HG03558 (cell line): ENCODE data around the gene AMZ2.
A peak's percentile ranks its signal among the peaks of the same experiment; 100 is the strongest.

Experiments
- ATAC-seq: cut with Tn5 transposase; IDR thresholded peaks from one replicate; pipeline ENCODE4 v1.9.1; 2021; ENCODE audit warnings: moderate number of reproducible peaks; ENCODE audit not compliant: unreplicated experiment; ENCODE audit errors: extremely low read depth

Gene AMZ2

GRCh38 chr17:68289473-68289872 is 41.6 kb downstream of the AMZ2 start:
- ATAC-seq, result no peak

GRCh38 chr17:68289936-68290267 is 42.1 kb downstream of the AMZ2 start:
- ATAC-seq, result no peak

DNA sequence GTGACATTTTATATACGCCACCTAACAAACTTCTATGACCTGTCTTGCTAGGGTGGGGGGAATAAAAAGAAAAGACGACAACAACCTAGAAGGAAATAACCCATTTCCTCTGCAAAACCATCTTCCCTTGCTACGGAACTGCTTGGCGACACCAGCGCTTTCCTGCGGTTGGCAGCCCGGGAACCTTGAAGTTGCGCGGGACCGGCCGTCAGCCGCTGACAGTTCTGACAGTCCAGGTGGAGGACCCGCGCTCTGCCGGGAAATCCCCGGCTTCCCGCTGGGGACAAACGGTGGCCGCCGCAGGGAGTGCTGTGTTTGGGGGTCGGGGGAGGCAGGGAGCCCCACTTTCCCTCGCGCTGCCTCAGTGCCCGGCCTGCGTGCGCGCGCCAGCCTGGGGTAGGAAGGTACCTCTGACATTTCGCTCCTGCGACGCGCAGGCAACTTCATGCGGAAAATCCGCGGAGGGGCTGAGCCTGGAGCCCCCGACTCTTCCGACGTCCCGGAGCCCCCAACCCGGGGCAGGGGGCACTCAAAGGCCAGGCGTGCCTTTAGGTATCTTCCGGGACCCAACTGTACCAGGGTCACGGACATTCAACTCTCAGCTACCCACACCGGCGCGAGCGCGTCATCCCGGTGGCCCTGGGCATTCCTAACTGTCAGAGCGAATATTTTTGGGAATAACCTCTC is 42.6 kb downstream of the AMZ2 start:
- ATAC-seq, result no peak

- peak; percentile 33 for ATAC-seq
Observed at GRCh38 chr17:68290955-68291835, 43.4 kb downstream of the AMZ2 start, which contains the start of the genes ARSG and SLC16A6. Gene ARSG, plus strand, starts transcription at chr17:68291495. Its CDS starts 15,999 bp downstream, at chr17:68307494. Gene SLC16A6, minus strand, starts transcription at chr17:68291127. Its CDS starts 12,807 bp downstream, at chr17:68278320.

DNA sequence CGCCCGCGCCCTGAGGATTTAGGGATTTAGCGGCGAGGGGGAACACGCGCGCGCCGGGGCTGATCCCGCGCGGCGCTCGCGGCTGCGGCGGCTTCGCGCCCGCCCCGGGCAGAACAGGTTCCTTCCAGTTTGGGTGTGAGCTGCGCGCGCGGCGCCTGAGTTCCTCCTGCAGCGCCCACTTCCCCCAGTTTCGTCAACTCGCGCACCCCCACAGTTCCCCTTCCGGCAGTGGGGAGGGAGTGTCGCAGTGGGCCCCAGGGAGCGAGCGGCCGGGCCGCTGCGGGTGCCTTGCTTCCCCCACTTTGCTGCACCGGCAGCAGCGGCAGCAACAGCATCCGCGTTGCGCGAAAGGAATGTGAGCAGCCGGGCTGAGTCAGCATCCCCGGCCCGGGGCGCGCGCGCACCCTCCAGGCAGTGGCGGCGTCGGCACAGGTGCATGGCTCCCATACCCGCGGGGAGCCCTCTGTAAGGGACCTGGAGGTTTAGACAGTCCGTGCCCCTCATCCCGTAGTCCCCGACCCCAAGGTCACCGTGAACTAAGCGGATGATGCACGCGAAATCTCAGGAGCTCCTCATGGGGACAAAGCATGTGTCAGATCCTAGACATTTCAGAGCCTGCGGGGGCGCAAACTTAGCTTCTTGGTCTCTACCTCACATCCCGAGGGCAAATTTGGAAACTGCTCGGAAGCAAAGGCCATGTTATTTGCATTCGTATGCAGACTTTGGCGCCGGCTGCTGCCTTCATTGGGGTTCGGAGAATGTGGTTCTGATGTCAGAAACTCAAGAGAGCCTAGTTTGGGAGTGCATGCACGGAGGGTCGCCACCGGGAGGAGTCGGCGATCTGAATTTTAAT is 44.2 kb downstream of the AMZ2 start:
- ATAC-seq, result peak; percentile 28

DNA sequence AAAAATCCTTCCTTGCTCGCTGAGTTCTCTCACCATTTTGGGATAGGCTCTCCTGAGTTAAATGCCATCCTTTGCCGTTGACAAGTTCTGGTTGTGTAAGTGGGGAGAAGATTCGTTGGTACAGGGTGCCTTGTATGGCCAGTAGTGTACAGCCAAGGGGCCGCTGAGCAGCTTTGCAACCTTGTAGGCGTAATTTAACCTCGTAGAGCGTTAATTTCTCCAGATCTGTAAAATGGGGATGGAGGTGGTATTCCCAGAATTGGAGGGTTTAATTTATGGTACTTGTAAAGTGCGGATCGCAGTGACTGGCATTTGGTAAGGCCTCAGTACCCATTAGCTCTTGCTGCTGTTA is 44.8 kb downstream of the AMZ2 start:
- no peak for ATAC-seq

DNA sequence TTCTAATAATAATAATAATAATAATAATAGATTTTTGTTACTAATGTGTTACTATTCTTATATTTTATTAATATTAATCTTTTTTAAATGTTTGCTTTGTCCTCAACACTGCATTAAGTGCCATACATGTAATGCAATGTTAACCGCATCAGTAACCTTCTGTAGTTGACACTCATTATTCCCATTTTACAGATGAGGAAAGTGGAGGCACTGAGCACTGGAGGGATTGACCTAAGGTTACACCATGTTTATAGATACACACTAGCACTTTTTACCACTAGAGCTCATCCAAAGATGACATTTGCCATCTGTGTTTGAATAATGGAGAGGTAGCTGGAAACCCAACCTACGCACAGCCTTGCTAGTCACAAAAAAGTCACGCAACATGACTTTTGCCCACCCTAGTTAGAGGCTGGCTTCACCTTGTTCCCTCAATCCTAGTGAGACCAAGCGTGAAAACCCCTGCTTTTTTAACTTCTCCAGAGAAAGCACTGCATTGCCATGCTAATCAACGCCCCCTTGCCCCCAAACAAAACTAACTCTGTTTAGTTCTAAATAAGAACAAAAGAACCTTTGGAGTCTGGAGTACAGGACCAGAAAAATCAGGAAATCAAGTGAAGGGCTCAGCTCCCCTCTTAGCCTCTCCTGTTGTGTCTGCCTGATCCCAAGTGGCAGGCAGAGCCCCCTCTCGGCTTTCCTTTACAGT is 45.8 kb downstream of the AMZ2 start:
- no peak for ATAC-seq

- ATAC-seq, result no peak
Observed at GRCh38 chr17:68294196-68294555, 46.3 kb downstream of the AMZ2 start.

DNA sequence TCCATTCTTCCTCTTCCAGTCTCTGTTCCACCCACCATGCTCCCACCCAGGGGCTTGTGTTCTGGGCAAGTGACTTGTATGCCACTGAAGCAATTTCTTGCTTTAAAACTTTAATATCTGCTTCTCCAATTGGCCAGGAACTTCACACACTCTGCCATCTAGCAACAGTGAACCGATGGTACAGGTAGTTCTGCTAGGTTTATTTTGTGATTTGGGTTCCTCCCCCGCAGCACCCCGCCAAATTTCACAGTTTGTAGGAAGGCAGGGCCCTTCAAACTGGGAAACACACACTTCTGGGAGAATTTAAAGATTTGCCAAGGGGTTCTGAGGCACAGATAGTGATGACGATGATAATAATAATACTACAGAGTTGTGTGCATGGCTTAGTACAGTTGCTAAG is 46.8 kb downstream of the AMZ2 start:
- no peak for ATAC-seq

- no peak for ATAC-seq
Observed at GRCh38 chr17:68295086-68295485, 47.2 kb downstream of the AMZ2 start.

GRCh38 chr17:68296217-68297191 is 48.7 kb downstream of the AMZ2 start:
- ATAC-seq, result no peak

GRCh38 chr17:68297195-68297594 is 49.4 kb downstream of the AMZ2 start:
- no peak for ATAC-seq

GRCh38 chr17:68298601-68299000 is 50.8 kb downstream of the AMZ2 start:
- ATAC-seq, result no peak

DNA sequence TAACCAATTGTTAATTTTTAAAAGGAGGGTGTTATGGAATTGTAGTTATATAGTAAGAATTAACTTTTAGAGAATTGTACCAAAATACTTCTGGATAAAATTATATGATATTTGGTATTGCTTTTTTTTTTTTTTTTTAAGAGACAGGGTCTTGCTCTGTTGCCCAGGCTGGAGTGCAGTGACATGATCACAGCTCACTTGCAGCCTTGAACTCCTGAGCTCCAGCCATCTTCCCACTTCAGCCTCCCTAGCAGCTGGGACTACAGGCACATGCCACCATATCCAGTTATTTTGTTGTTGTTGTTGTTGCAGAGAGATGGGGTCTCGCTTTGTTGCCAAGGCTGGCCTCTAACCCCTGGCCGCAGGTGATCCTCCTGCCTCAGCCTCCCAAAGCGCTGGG is 52.0 kb downstream of the AMZ2 start:
- ATAC-seq, result no peak

GRCh38 chr17:68301438-68301959 is 53.7 kb downstream of the AMZ2 start:
- ATAC-seq, result no peak

DNA sequence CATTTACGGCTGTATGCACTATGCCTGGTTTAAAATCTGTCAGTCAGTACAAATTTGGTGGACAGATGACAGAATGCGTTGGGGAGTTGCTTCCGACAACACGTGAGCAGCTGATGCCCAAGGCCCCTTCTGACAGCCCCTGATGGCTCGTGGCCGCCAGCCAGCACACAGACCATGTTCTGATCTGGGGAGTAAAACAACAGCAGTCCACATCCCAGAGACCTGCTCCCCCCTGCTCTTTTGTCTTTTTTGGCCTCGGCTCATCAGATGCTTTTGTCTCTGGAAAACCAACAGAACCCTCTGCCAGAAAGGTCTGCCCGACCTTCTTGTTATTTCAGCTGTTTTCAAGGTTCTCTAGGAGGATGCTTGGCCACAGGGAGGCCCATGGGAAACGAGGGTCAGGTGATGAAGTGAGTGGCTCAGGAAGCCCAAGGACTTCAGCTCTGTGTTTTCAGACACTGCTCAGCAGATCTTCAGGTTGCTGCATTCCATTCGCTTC is 54.3 kb downstream of the AMZ2 start:
- ATAC-seq, result no peak

GRCh38 chr17:68302666-68303065 is 54.8 kb downstream of the AMZ2 start:
- ATAC-seq, result no peak

- ATAC-seq, result no peak
Observed at GRCh38 chr17:68304706-68305105, 56.9 kb downstream of the AMZ2 start.

DNA sequence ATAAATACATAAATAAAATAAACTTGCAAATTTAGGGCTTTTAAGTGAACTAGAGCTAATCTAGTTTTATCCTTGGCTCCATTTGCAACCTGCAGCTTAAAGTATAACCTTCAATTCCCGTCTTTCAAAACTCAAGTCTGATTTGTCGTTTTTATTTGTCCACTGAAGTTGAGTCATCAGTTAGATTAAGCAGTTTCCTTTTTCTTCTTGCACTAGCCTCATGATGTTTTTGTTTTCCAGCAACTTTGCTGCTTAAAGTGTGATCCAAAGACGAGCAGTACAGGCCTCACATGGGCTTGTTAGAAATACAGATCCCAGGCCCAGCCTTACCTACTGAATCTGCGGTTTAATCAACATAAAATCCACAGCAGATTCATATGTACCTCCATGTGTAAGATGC is 57.3 kb downstream of the AMZ2 start:
- ATAC-seq, result no peak
